GM12878 (cell line): Measurements from ENCODE around the gene SLC39A6. TPM values are rescaled to one million over a fixed set of nuclear protein-coding genes. Genes with fewer than 3 reads are reported as not detected.

Experiments
- ATAC-seq: fragments of 200-7000 bp; cut with Tn5 transposase; 3 replicates; pipeline ENCODE4 v1.9.1; 2020; ENCODE audit warnings: mild to moderate bottlenecking, moderate library complexity
- BruUV-seq: library from RNA; stranded (reverse); fragments of 400-500 nt; replicated peaks from 2 replicates; lab custom pipeline; 2021; lab: Mats Ljungman, UMichigan
- CTCF ChIA-PET: fragments of 300-600 bp; sonication (Branson Sonifier 250); formaldehyde crosslinking; extraction: SDS; loops from one replicate; lab custom pipeline; 2021; ENCODE audit warnings: inconsistent platforms; lab: Yijun Ruan, JAX
- POLR2A ChIA-PET: fragments of 350-600 bp; formaldehyde crosslinking; extraction: SDS; loops from one replicate; lab custom pipeline; 2021; ENCODE audit warnings: inconsistent platforms; lab: Charles Lee
- RAD21 ChIA-PET: fragments of 300-600 bp; sonication (Branson Sonifier 250); formaldehyde crosslinking; loops from one replicate; lab custom pipeline; 2023; ENCODE audit warnings: antibody characterized with exemption; ENCODE audit not compliant: unreplicated experiment; lab: Charles Lee
- SMC1A ChIA-PET: fragments of 300-600 bp; sonication (Branson Sonifier 250); formaldehyde crosslinking; loops from one replicate; lab custom pipeline; 2023; ENCODE audit not compliant: unreplicated experiment, uncharacterized antibody; lab: Charles Lee
- DNase-seq: peaks from one replicate; pipeline ENCODE4 v3.0.0-alpha.2; 2011; ENCODE audit warnings: low read depth, low spot score
- FAIRE-seq: peaks from 3 replicates; lab custom pipeline; 2011; peaks lifted over from hg19 to GRCh38; lab: Jason Lieb, UNC
- H2AFZ ChIP-seq: 2 replicates; pipeline ENCODE4 v1.6.0; 2011; ENCODE audit warnings: low read depth, low read length, control low read depth; ENCODE audit not compliant: control insufficient read depth
- H3K27ac ChIP-seq: 2 replicates; pipeline ENCODE4 v1.5.1; 2011; ENCODE audit warnings: control low read depth; ENCODE audit not compliant: control insufficient read depth, insufficient read depth
- H3K27me3 ChIP-seq, 2 experiments: replicated peaks in 1 of 2; 2 replicates each; pipeline versions ENCODE4 v1.6.0 to v1.6.1; 2011; ENCODE audit warnings: low read length in 1 of 2; ENCODE audit not compliant: control insufficient read depth in 2 of 2, insufficient read depth in 2 of 2
- H3K36me3 ChIP-seq, 2 experiments: 2 replicates each; pipeline ENCODE4 v1.5.1; 2011; ENCODE audit warnings: low read length in 1 of 2; ENCODE audit not compliant: control insufficient read depth in 2 of 2, insufficient read depth in 2 of 2
- H3K4me1 ChIP-seq: 2 replicates; pipeline ENCODE4 v1.6.1; 2011; ENCODE audit warnings: mild to moderate bottlenecking, low read length, moderate library complexity, mixed read lengths; ENCODE audit not compliant: control insufficient read depth, insufficient read depth
- H3K4me2 ChIP-seq: 2 replicates; pipeline ENCODE4 v1.6.0; 2011; ENCODE audit warnings: control low read depth; ENCODE audit not compliant: control insufficient read depth, insufficient read depth
- H3K4me3 ChIP-seq: fragments of 200-600 bp; sonication (generic); 2 replicates; pipeline ENCODE4 v1.5.1; 2016
- H3K79me2 ChIP-seq: 2 replicates; pipeline ENCODE4 v1.6.0; 2011; ENCODE audit warnings: low read length; ENCODE audit not compliant: control insufficient read depth, insufficient read depth
- H3K9ac ChIP-seq: 2 replicates; pipeline ENCODE4 v1.8.0; 2011; ENCODE audit warnings: low read length, control low read depth, mixed read lengths; ENCODE audit not compliant: control insufficient read depth, insufficient read depth
- H3K9me3 ChIP-seq: replicated peaks from 3 replicates; pipeline ENCODE4 v1.5.1; 2011; ENCODE audit warnings: mild to moderate bottlenecking, low read length; ENCODE audit not compliant: control insufficient read depth, insufficient read depth
- H4K20me1 ChIP-seq: 2 replicates; pipeline ENCODE4 v1.6.0; 2011; ENCODE audit not compliant: control insufficient read depth, insufficient read depth
- EZH2 ChIP-seq: IDR thresholded peaks from 2 replicates; pipeline ENCODE4 v1.6.1; 2012; ENCODE audit warnings: low read depth, mild to moderate bottlenecking, control low read depth, inconsistent platforms, low read length, borderline replicate concordance; ENCODE audit not compliant: control insufficient read depth
- FOS ChIP-seq: IDR thresholded peaks from 3 replicates; pipeline ENCODE4 v1.6.1; 2011; ENCODE audit warnings: borderline replicate concordance; ENCODE audit not compliant: insufficient read length; ENCODE audit errors: extremely low read depth
- FOXM1 ChIP-seq: IDR thresholded peaks from 2 replicates; pipeline ENCODE4 v1.6.1; 2012; ENCODE audit warnings: low read depth, mild to moderate bottlenecking, inconsistent platforms, low read length, moderate library complexity
- HDAC2 ChIP-seq: fragments of 200-600 bp; sonication (generic); IDR thresholded peaks from 2 replicates; pipeline ENCODE4 v1.6.1; 2017
- LARP7 ChIP-seq: fragments of 450-650 bp; IDR thresholded peaks from 2 replicates; pipeline ENCODE4 v1.6.1; 2017; ENCODE audit warnings: mild to moderate bottlenecking
- MYB ChIP-seq: fragments of 150-350 bp; IDR thresholded peaks from 2 replicates; pipeline ENCODE4 v1.6.1; 2014; ENCODE audit warnings: mild to moderate bottlenecking, low read depth, low read length, borderline replicate concordance
- POLR2AphosphoS2 ChIP-seq: IDR thresholded peaks from 2 replicates; pipeline ENCODE4 v1.6.1; 2011; ENCODE audit warnings: low read depth, mild to moderate bottlenecking, low read length, improper control_type of control experiment, moderate library complexity
- RAD51 ChIP-seq: fragments of 450-650 bp; IDR thresholded peaks from 2 replicates; pipeline ENCODE4 v1.6.1; 2016; ENCODE audit warnings: moderate library complexity, mild to moderate bottlenecking, inconsistent platforms
- SMAD1 ChIP-seq: fragments of 450-650 bp; IDR thresholded peaks from 2 replicates; pipeline ENCODE4 v1.6.1; 2018; ENCODE audit warnings: mild to moderate bottlenecking, low read depth; ENCODE audit not compliant: partially characterized antibody
- SMAD5 ChIP-seq: IDR thresholded peaks from 2 replicates; pipeline ENCODE4 v1.6.1; 2016; ENCODE audit warnings: antibody characterized with exemption, low read depth
- SMARCA5 ChIP-seq: fragments of 450-650 bp; IDR thresholded peaks from 2 replicates; pipeline ENCODE4 v1.6.1; 2017; ENCODE audit warnings: mild to moderate bottlenecking
- TCF3 ChIP-seq: IDR thresholded peaks from 2 replicates; pipeline ENCODE4 v1.6.1; 2012; ENCODE audit warnings: low read depth, mild to moderate bottlenecking, low read length, borderline replicate concordance; ENCODE audit not compliant: insufficient read depth
- YY1 ChIP-seq: IDR thresholded peaks from 2 replicates; pipeline ENCODE4 v1.6.1; 2011; ENCODE audit warnings: low read depth, mild to moderate bottlenecking, low read length
- ZNF217 ChIP-seq: fragments of 450-650 bp; IDR thresholded peaks from 2 replicates; pipeline ENCODE4 v1.6.1; 2017; ENCODE audit warnings: antibody characterized with exemption, mild to moderate bottlenecking
- ZNF622 ChIP-seq: fragments of 450-650 bp; IDR thresholded peaks from 2 replicates; pipeline ENCODE4 v1.6.1; 2017; ENCODE audit warnings: mild to moderate bottlenecking, inconsistent platforms
- WGBS: methylation state at CpG from one replicate; pipeline ENCODE4 v1.1.6; 2016; ENCODE audit warnings: low lambda C conversion rate; ENCODE audit not compliant: insufficient replicate concordance, insufficient coverage; ENCODE audit errors: missing lambda C conversion rate; 5-methylcytosine and 5-hydroxymethylcytosine counted together
- in situ Hi-C: fragments of 300-500 bp; cut with MboI; formaldehyde crosslinking; loops from 9 replicates; pipeline ENCODE4 v1.14.3; 2018; ENCODE audit warnings: mixed read lengths
- intact Hi-C: fragments of 100-400 bp; cut with micrococcal nuclease; formaldehyde crosslinking; loops from one replicate; pipeline ENCODE4 v1.14.2; 2022; ENCODE audit not compliant: unreplicated experiment
- polyA plus RNA-seq, 11 experiments: library from polyadenylated mRNA; depleted of rRNA in 4 of 11; unstranded in 6 of 11; stranded (reverse) in 5 of 11; fragments of >200 nt; fragmentation: Nextera tagmentation in 4 of 11; fragmentation: Illumina TruSeq in 1 of 11; extraction: Ambion mirVana in 4 of 11; extraction: Trizol in 1 of 11; gene quantifications; 1 replicate in 1 of 11; 2 replicates in 10 of 11; pipeline versions ENCODE4 v1.2.1 to v1.2.3, GENCODE V29; 2011 to 2016; ENCODE audit warnings: inconsistent platforms in 2 of 11, missing spikeins in 2 of 11, low read depth in 1 of 11
- total RNA-seq, 4 experiments: library from RNA; depleted of rRNA in 3 of 4; stranded (reverse); fragments of >200 nt in 3 of 4; fragmentation: Illumina TruSeq in 1 of 4; extraction: Trizol in 1 of 4; gene quantifications; 2 replicates each; pipeline versions ENCODE4 v1.2.1 to v1.2.3, GENCODE V29; 2013 to 2021
- TF ChIP-seq, protein P1 (sequence below): fragments of 450-650 bp; IDR thresholded peaks from 2 replicates; pipeline ENCODE4 v1.6.1; 2018; ENCODE audit warnings: borderline replicate concordance, mild to moderate bottlenecking; ENCODE audit not compliant: partially characterized antibody
- TF ChIP-seq, protein P2 (sequence below): IDR thresholded peaks from 2 replicates; pipeline ENCODE4 v1.6.1; 2012; ENCODE audit warnings: mild to moderate bottlenecking, low read depth, low read length
- TF ChIP-seq, protein P3 (sequence below): fragments of 150-350 bp; IDR thresholded peaks from 2 replicates; pipeline ENCODE4 v1.6.1; 2014; ENCODE audit warnings: mild to moderate bottlenecking, low read depth, low read length

The SLC39A6 gene
- total and polyA plus RNA-seq, 10 of the 15 experiments (the other 5 are each of a cell fraction or from before 2014, with no cell fraction given), result 12.4 to 65.9 (median 41.3) TPM

DNA sequence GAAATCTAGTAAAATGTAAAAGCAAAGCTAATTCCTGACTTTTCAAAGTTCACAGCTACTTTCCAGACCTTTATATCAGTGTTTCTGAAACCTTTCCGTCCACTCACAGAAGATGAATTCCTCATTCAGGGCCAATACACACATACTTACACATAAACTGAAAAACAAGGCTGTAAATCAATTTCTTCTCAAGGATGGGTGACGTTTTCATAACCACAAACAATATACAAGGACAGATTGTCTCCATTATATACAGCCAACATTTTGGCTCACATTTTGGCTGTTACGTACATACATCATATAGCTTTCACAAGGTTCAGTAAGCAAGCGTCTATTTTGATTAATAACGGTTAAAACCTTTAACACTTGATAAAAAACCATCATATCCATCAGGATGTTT is 63.1 kb downstream of the SLC39A6 start:
- H3K4me3 ChIP-seq, result peak overlapping the region; percentile 89
- FAIRE-seq, result peak; percentile 93

More for the DNA sequence above, 63.1 kb downstream of the SLC39A6 start:
- TF ChIP-seq, protein P1, sequence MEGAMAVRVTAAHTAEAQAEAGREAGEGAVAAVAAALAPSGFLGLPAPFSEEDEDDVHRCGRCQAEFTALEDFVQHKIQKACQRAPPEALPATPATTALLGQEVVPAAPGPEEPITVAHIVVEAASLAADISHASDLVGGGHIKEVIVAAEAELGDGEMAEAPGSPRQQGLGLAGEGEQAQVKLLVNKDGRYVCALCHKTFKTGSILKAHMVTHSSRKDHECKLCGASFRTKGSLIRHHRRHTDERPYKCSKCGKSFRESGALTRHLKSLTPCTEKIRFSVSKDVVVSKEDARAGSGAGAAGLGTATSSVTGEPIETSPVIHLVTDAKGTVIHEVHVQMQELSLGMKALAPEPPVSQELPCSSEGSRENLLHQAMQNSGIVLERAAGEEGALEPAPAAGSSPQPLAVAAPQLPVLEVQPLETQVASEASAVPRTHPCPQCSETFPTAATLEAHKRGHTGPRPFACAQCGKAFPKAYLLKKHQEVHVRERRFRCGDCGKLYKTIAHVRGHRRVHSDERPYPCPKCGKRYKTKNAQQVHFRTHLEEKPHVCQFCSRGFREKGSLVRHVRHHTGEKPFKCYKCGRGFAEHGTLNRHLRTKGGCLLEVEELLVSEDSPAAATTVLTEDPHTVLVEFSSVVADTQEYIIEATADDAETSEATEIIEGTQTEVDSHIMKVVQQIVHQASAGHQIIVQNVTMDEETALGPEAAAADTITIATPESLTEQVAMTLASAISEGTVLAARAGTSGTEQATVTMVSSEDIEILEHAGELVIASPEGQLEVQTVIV, result no peak
- no peak for TF ChIP-seq SMARCA5
- TF ChIP-seq ZNF622, result no peak
- TF ChIP-seq TCF3, result no peak
- TF ChIP-seq EZH2, result no peak
- TF ChIP-seq, protein P2, sequence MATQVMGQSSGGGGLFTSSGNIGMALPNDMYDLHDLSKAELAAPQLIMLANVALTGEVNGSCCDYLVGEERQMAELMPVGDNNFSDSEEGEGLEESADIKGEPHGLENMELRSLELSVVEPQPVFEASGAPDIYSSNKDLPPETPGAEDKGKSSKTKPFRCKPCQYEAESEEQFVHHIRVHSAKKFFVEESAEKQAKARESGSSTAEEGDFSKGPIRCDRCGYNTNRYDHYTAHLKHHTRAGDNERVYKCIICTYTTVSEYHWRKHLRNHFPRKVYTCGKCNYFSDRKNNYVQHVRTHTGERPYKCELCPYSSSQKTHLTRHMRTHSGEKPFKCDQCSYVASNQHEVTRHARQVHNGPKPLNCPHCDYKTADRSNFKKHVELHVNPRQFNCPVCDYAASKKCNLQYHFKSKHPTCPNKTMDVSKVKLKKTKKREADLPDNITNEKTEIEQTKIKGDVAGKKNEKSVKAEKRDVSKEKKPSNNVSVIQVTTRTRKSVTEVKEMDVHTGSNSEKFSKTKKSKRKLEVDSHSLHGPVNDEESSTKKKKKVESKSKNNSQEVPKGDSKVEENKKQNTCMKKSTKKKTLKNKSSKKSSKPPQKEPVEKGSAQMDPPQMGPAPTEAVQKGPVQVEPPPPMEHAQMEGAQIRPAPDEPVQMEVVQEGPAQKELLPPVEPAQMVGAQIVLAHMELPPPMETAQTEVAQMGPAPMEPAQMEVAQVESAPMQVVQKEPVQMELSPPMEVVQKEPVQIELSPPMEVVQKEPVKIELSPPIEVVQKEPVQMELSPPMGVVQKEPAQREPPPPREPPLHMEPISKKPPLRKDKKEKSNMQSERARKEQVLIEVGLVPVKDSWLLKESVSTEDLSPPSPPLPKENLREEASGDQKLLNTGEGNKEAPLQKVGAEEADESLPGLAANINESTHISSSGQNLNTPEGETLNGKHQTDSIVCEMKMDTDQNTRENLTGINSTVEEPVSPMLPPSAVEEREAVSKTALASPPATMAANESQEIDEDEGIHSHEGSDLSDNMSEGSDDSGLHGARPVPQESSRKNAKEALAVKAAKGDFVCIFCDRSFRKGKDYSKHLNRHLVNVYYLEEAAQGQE, result no peak
- no peak for TF ChIP-seq RAD51
- no peak for TF ChIP-seq POLR2AphosphoS2
- TF ChIP-seq ZNF217, result no peak
- no peak for TF ChIP-seq YY1
- no peak for TF ChIP-seq SMAD5
- TF ChIP-seq HDAC2, result no peak
- no peak for TF ChIP-seq FOS
- no peak for TF ChIP-seq FOXM1
- no peak for TF ChIP-seq MYB
- no peak for TF ChIP-seq SMAD1
- TF ChIP-seq, protein P3, sequence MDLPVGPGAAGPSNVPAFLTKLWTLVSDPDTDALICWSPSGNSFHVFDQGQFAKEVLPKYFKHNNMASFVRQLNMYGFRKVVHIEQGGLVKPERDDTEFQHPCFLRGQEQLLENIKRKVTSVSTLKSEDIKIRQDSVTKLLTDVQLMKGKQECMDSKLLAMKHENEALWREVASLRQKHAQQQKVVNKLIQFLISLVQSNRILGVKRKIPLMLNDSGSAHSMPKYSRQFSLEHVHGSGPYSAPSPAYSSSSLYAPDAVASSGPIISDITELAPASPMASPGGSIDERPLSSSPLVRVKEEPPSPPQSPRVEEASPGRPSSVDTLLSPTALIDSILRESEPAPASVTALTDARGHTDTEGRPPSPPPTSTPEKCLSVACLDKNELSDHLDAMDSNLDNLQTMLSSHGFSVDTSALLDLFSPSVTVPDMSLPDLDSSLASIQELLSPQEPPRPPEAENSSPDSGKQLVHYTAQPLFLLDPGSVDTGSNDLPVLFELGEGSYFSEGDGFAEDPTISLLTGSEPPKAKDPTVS, result no peak
- TF ChIP-seq LARP7, result no peak
- TF ChIP-seq, all 136 proteins: peak for 0
- Histone ChIP-seq H3K4me1 (no peaks in the 10 kb centered on the region), H3K36me3 (no peaks in the 10 kb centered on the region), H4K20me1 (no peaks in the 10 kb centered on the region), H3K9me3 (no peaks in the 10 kb centered on the region; the same call in 1 of the 3 replicates), H3K27ac (peak overlapping the region; percentile 42; the same call in 1 of the 2 replicates), H3K9ac (peak overlapping the region; percentile 49; the same call in 1 of the 2 replicates), H2AFZ (no peak overlapping the region), H3K27me3 (no peaks in the 10 kb centered on the region), H3K4me2 (peak overlapping the region; percentile 84), H3K79me2 (peaks cover 58% of the 10 kb centered on the region)
- BruUV-seq, result no TSS peak
- ChIA-PET CTCF (interaction anchor here (0.8 to 2.0 kb wide), 5 partner anchors 8 to 219 kb away, joined by 3 to 18 read pairs (median 5); no protein-coding TSS in a partner anchor), POLR2A (interaction anchor here (1.5 to 1.6 kb wide), 2 partner anchors 8 to 94 kb away, joined by 5 to 6 read pairs; partner anchors contain the start of gene RMP24), SMC1A (interaction anchor here (0.9 to 4.6 kb wide), 8 partner anchors 9 to 218 kb away, joined by 3 to 21 read pairs (median 4); partner anchors contain the start of gene RMP24), RAD21 (interaction anchor here (0.7 to 2.4 kb wide), 6 partner anchors 8 to 218 kb away, joined by 3 to 6 read pairs (median 4); partner anchors contain the start of gene RMP24)
- in situ Hi-C loops, result no loop called here
- 0% methylated on average over 5 of the region's 5 CpGs for WGBS
- intact Hi-C loops, result loop anchor here (2.0 to 10.0 kb wide), 3 partner anchors 63 to 491 kb away; partner anchors contain the start of genes ELP2, RMP24 and SLC39A6
- ATAC-seq, result no peak
- no peak for DNase-seq
